GM19397 (cell line): ENCODE data around the gene FLT3.

Source experiments
- ATAC-seq: cut with Tn5 transposase; IDR thresholded peaks from one replicate; pipeline ENCODE4 v1.9.1; 2021; ENCODE audit warnings: mild to moderate bottlenecking, moderate library complexity; ENCODE audit not compliant: unreplicated experiment

FLT3 gene

GRCh38 chr13:27963491-27963890 lies 136.9 kb downstream of the FLT3 start:
- no peak for ATAC-seq

GRCh38 chr13:27962982-27963381 lies 137.4 kb downstream of the FLT3 start:
- ATAC-seq = no peak

- no peak for ATAC-seq
Measured at GRCh38 chr13:27962128-27962841, 138.1 kb downstream of the FLT3 start.

- no peak for ATAC-seq
Measured at GRCh38 chr13:27961227-27962085, 138.9 kb downstream of the FLT3 start.

- ATAC-seq = peak; percentile 67
Measured at GRCh38 chr13:27960362-27961226, 139.8 kb downstream of the FLT3 start.

GRCh38 chr13:27959976-27960361 lies 140.4 kb downstream of the FLT3 start:
- ATAC-seq = no peak

- no peak for ATAC-seq
Measured at GRCh38 chr13:27956576-27957300, 143.6 kb downstream of the FLT3 start.

GRCh38 chr13:27955014-27955591 lies 145.3 kb downstream of the FLT3 start:
- ATAC-seq = no peak

GRCh38 chr13:27954406-27954851 lies 145.9 kb downstream of the FLT3 start:
- peak; percentile 38 for ATAC-seq

- peak; percentile 93 for ATAC-seq
Measured at GRCh38 chr13:27953676-27954405, 146.5 kb downstream of the FLT3 start.
